Smooth muscle cell (in vitro differentiated cells): Measurements from ENCODE around the gene SAMD8. TPM values are rescaled to one million over a fixed set of nuclear protein-coding genes. Genes with fewer than 3 reads are reported as not detected.

Experiments
- DNase-seq: peaks from one replicate; lab custom pipeline; 2025; ENCODE audit not compliant: unreplicated experiment; lab: John Stamatoyannopoulos, UW
- H2AFZ ChIP-seq: fragments of 200-600 bp; sonication (generic); 2 replicates; pipeline ENCODE4 v1.6.0; 2016; ENCODE audit warnings: antibody characterized with exemption, low read depth, mild to moderate bottlenecking
- H3F3A ChIP-seq: fragments of 200-600 bp; sonication (generic); 2 replicates; pipeline ENCODE4 v1.6.0; 2017; ENCODE audit warnings: antibody characterized with exemption, low read depth
- H3K27ac ChIP-seq: fragments of 200-600 bp; sonication (generic); 2 replicates; pipeline ENCODE4 v1.5.1; 2016; ENCODE audit warnings: low read depth, mild to moderate bottlenecking
- H3K27me3 ChIP-seq: fragments of 200-600 bp; sonication (generic); 2 replicates; pipeline ENCODE4 v1.6.1; 2016; ENCODE audit warnings: low read depth, mild to moderate bottlenecking
- H3K36me3 ChIP-seq: fragments of 200-600 bp; sonication (generic); 2 replicates; pipeline ENCODE4 v1.5.1; 2016; ENCODE audit warnings: low read depth
- H3K4me1 ChIP-seq: fragments of 200-600 bp; sonication (generic); 2 replicates; pipeline ENCODE4 v1.5.1; 2016; ENCODE audit warnings: low read depth
- H3K4me2 ChIP-seq: fragments of 200-600 bp; sonication (generic); 2 replicates; pipeline ENCODE4 v1.6.0; 2016; ENCODE audit warnings: mild to moderate bottlenecking
- H3K4me3 ChIP-seq: fragments of 200-600 bp; sonication (generic); 2 replicates; pipeline ENCODE4 v1.5.1; 2016; ENCODE audit warnings: mild to moderate bottlenecking
- H3K79me2 ChIP-seq: fragments of 200-600 bp; sonication (generic); 2 replicates; pipeline ENCODE4 v1.6.0; 2016; ENCODE audit warnings: low read depth, mild to moderate bottlenecking
- H3K9ac ChIP-seq: fragments of 200-600 bp; sonication (generic); 2 replicates; pipeline ENCODE4 v1.6.0; 2016; ENCODE audit warnings: low read depth
- H3K9me3 ChIP-seq: fragments of 200-600 bp; sonication (generic); replicated peaks from 2 replicates; pipeline ENCODE4 v1.5.1; 2016; ENCODE audit warnings: low read depth
- H4K20me1 ChIP-seq: fragments of 200-600 bp; sonication (generic); 2 replicates; pipeline ENCODE4 v1.6.0; 2016; ENCODE audit warnings: low read depth
- whole genome bisulfite sequencing: methylation state at CpG from one replicate; pipeline ENCODE4 v1.1.7; 2016; ENCODE audit warnings: low lambda C conversion rate; 5-methylcytosine and 5-hydroxymethylcytosine counted together
- polyA plus RNA-seq: library from polyadenylated mRNA; unstranded; fragments of >200 nt; fragmentation: Nextera tagmentation; extraction: Ambion mirVana; gene quantifications from 2 replicates; pipeline ENCODE4 v1.2.1, GENCODE V29; 2016
- total RNA-seq: library from RNA; depleted of rRNA; stranded (reverse); fragments of >200 nt; gene quantifications from 2 replicates; pipeline ENCODE4 v1.2.3, GENCODE V29; 2014
- TF ChIP-seq, protein P1 (sequence below): fragments of 200-600 bp; sonication (generic); IDR thresholded peaks from 2 replicates; pipeline ENCODE4 v1.5.1; 2017; ENCODE audit warnings: borderline replicate concordance, mild to moderate bottlenecking, antibody characterized with exemption; ENCODE audit not compliant: insufficient read depth, poor library complexity, severe bottlenecking

SAMD8 gene
- total and polyA plus RNA-seq, 2 experiments from 2014 or later = 7.4 to 30.1 TPM

DNA sequence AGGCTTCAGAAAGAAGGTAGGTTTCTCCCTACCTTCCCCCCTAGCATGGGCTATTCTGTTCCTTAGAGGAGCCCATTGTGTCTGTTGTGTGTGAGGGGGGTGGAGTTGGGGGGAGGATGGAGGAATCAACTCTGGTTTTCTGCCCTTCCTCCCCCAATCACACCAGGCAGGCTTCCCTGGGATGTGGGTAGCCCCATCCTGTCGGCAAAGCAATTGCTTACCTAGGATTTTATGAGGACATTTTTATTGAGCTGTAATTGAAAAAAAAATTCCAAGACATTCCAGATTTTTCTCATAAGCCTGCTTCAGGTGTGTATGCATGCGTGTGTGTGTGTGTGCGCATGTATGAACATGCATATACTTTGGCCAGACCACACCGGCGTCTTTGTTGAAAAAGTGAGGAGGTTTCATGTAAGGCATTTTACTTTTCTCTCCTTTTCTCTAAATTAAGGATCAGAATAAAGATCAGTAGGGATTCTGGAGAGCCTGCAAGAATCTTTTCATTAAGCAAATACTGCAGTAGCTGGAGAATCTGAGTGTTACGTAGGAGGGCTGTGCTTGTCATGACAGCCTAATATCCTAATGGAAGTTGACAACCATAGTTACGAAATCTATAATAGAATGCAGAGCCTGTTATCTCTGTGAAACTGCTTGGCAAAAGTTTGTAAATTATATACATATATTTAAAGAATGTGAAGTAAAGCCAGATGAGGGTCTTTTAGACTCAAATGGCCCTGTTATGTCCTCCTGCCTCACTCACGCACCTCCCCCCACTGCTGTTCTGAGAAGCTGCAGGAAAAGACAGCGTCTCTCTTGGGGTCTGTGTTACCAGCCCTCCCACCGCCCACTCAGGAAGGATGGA lies 27.3 kb upstream of the SAMD8 start:
- Histone ChIP-seq H3K4me1 (peaks cover 13% of the 10 kb centered on the region), H3K27me3 (no peaks in the 10 kb centered on the region), H3K27ac (no peak overlapping the region), H3K9me3 (no peaks in the 10 kb centered on the region), H2AFZ (no peak overlapping the region), H3K79me2 (no peaks in the 10 kb centered on the region), H3F3A (no peaks in the 10 kb centered on the region), H3K4me2 (no peak overlapping the region), H3K36me3 (no peaks in the 10 kb centered on the region), H3K9ac (no peak overlapping the region), H4K20me1 (no peaks in the 10 kb centered on the region), H3K4me3 (no peak overlapping the region)
- no peak for DNase-seq
- 71% methylated on average over 10 of the region's 10 CpGs for WGBS
- TF ChIP-seq, protein P1, sequence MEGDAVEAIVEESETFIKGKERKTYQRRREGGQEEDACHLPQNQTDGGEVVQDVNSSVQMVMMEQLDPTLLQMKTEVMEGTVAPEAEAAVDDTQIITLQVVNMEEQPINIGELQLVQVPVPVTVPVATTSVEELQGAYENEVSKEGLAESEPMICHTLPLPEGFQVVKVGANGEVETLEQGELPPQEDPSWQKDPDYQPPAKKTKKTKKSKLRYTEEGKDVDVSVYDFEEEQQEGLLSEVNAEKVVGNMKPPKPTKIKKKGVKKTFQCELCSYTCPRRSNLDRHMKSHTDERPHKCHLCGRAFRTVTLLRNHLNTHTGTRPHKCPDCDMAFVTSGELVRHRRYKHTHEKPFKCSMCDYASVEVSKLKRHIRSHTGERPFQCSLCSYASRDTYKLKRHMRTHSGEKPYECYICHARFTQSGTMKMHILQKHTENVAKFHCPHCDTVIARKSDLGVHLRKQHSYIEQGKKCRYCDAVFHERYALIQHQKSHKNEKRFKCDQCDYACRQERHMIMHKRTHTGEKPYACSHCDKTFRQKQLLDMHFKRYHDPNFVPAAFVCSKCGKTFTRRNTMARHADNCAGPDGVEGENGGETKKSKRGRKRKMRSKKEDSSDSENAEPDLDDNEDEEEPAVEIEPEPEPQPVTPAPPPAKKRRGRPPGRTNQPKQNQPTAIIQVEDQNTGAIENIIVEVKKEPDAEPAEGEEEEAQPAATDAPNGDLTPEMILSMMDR = no peak

DNA sequence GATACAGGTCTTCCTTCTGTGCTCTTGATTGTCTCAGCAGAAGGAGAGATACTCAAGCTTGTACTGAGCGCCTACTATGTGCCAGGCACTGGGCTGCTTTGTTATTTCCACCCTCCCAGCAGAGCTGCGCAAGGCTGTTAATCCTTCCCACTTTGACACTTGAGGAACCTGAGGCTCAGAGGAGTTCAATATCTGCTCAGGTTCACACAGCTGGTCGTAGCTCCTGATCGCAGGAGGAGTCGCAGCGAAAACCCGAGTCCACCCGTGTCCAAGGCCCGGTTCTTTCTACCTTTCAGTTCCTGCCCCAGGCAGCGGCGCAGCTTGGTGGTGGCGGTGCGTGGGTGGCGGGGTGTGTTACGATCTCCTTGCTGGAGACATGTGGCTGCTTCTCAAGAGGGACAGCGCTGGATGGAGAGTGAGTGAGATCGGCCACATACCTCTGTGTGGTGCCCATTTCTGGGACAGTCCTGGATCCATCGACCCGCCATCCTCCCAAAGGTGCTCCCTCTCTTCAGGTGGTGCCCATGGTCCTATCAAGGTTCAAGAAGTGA lies 26.5 kb upstream of the SAMD8 start:
- Histone ChIP-seq H3F3A (no peaks in the 10 kb centered on the region), H3K9ac (no peak overlapping the region), H3K27ac (no peak overlapping the region), H3K4me2 (no peak overlapping the region), H3K36me3 (no peaks in the 10 kb centered on the region), H3K27me3 (no peaks in the 10 kb centered on the region), H3K9me3 (no peaks in the 10 kb centered on the region), H3K4me1 (peaks cover 10% of the 10 kb centered on the region), H3K4me3 (no peak overlapping the region), H3K79me2 (no peaks in the 10 kb centered on the region), H4K20me1 (no peaks in the 10 kb centered on the region), H2AFZ (no peak overlapping the region)
- no peak for DNase-seq
- TF ChIP-seq, protein P1 = no peak
- 97% methylated on average over 19 of the region's 19 CpGs for WGBS

DNA sequence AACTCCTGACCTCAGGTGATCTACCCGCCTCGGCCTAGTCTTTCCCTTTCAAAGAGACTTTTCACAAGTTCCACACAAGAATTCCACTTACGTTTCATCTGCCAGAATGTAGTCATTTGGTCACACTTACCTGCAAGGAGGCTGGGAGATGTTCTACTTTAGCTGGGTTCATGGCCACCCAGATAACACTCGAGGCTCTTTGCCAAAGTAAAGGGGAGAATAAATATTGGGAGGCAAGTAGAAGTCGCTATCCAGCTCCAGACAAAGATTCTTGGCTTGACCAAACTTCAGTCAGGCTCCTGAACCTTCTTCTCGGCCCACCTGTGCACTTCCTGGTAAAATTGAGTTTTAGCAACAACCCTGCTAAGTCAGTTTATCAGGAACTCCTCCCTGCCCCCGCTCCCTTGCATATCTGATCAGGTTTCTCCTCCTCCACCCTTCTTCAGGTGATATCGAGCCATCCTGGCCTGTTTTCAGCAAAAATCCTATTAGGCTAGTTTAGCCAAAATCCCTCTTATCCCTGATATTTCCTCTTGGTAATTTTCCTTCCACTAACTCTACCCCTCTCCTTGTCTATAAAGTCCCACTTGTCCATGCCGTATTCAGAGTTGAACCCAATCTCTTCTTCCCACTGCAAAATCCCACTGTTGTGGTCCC lies 25.1 kb upstream of the SAMD8 start:
- 91% methylated on average over 9 of the region's 9 CpGs for WGBS
- Histone ChIP-seq H3K27me3 (no peaks in the 10 kb centered on the region), H3K9ac (no peak overlapping the region), H3K27ac (no peak overlapping the region), H3K4me3 (no peak overlapping the region), H3K4me2 (no peak overlapping the region), H4K20me1 (no peaks in the 10 kb centered on the region), H2AFZ (no peak overlapping the region), H3F3A (no peaks in the 10 kb centered on the region), H3K36me3 (no peaks in the 10 kb centered on the region), H3K4me1 (peaks cover 8% of the 10 kb centered on the region), H3K9me3 (no peaks in the 10 kb centered on the region), H3K79me2 (no peaks in the 10 kb centered on the region)
- no peak for DNase-seq
- TF ChIP-seq, protein P1 = no peak
